HG03520 (cell line): ENCODE data around the gene ATL1.
"Not testable (repeated sequence)": the region's sequence is repeated elsewhere in the genome, so short reads cannot be mapped to it uniquely, and the experiment has no call there.

Experiments
- ATAC-seq: cut with Tn5 transposase; IDR thresholded peaks from one replicate; pipeline ENCODE4 v1.9.1; 2021; ENCODE audit warnings: mild to moderate bottlenecking, moderate library complexity; ENCODE audit not compliant: unreplicated experiment

ATL1 gene

DNA sequence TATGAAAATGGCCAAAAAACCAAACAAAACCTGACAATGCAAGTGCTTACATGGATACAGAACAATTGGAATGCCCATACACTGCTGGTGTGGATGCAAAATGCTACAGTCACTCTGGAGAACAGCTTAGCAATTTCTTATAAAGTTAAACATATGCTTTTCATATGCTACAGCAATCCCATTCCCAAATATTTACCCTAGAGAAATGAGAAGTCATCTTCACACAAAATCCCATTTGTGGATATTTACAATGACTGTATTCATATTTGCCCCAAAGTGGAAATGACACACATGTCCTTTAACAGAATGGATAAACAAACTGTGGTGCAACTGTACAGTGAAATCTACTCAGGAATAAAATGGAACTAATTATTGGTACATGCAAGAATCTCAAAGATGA is 87.8 kb downstream of the ATL1 start:
- no peak for ATAC-seq

DNA sequence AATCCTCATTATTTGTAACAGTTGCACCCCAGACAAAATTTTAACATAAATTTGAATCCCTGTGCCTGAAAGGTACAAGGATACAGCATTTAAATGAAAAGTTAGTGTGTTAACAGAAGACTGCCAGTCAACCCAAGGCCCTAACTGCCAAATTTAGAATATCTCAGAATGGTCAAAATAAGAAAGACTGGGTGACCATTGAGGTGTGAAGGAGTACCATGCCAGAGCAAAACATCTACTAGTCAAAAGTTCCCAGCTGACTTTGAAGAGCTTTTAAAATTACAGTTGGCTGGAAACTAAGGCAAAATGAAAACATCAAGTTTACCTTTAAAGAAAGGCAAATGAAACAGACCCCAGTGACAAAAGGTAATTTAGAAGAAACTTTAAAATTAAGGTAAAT is 89.7 kb downstream of the ATL1 start:
- no peak for ATAC-seq

DNA sequence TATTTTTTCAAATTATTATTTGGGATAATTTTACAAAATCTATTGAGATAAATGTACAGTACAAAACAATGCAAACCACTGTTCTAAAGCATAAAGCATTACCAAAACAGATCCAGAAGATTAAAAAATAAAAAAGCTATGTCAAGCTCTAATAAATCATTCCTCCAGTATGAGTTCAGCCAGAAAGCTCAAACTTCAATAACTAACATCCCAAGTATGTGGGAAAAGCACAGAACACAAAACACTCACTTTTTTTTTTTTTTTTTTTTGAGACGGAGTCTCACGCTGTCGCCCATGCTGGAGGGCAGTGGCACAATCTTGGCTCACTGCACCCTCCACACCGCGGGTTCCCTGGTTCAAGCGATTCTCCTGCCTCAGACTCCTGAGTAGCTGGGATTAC is 96.8 kb downstream of the ATL1 start:
- no peak for ATAC-seq

DNA sequence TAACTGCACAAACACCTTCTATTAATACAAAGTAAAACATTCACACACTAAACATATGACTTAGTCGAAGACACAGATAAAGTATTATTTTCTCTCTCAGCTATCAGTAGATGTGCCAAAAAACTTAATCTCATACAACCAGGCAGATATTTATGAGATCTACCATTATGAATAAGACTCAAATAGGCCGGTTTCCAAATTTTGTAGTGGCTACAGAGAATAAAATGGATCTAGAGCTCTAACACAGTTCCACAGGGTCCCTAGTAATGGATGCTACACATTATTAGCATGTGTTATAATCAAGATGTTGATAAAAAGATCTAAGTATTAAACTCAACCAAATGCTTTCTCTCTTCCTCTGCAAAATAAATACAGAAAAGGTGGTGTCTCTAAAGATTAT is 97.8 kb downstream of the ATL1 start:
- ATAC-seq, result no peak

DNA sequence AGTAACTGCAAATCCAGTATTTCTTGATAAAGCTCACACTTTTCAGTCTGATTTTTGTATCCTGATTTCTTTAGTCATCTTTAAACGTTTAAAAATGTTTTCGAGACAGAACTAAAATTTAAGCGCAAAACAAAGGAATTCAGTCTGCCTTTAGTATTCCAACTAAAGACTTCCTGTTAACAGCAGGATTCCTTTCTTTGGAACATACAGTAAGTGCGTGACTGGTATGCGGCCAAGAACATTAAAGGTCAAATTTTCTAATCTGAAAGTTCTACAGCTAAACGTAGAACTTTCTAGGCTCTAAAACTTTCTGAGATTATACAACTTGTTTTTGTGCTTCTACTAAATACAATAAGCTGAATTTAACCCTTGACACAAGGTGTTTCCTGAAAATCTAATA is 98.3 kb downstream of the ATL1 start:
- no peak for ATAC-seq

DNA sequence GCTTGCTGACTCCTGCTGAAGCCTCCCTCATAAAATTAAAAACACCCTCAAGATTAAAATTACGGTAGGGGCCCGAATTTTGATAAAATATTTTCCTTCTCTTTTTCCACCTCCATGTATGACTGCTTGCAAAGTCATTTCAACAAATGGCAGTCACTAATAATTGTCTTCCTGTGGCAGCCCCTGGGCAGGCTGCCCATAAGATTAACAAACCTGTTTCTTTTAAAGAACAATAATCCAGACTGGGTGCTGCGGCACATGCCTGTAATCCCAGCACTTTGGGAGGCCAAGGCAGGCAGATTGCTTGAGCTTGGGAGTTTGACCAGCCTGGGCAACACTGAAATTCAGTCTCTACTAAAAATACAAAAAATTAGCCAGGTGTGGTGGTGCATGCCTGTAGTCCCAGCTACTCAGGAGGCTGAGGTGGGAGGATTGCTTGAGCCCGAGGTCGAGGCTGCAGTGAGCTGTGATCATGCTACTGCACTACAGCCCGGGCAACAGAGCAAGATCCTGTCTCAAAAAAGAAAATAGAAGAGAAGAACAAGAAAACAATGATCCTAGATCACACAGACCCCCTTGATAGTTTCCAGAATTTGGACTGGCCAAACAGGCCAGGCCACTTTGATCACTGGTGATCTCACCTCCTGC is 99.5 kb downstream of the ATL1 start:
- no peak for ATAC-seq

DNA sequence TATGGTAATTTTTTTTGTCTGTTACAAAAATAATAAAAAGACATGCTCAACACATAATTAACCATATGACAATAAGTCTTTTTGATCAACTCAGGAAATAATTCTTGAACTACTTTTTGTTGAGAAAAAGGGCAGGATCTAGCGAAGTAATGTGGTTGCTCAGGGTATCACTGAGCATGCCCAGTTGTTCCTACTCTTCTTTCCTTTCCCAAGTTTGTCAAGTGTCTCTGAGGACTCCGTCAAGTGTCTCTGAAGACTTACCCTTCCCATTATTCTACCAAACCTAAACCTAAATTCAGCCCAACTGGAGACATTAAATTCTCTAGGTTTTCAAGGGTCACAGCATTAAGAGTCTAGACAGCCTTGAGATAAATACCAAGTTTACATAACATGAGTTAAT is 104.6 kb downstream of the ATL1 start:
- ATAC-seq, result not testable (repeated sequence)

DNA sequence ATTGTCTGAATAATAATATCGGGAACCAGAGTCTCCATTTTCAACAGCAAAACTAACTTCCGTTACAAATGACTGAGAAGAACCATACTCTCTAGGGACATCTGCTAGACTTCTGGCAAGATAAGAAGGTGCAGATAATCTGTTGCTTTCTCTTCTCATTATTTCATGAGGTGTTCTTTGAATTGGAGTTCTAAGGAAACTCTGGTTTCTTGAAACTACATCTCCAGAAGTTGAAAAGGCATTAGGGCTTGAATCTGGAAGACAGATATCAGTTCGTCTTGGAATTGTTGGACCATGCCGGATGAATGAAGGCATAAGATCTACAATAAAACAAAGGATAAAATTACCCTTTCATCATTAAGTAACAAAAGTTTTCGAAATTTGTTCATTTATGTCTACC is 105.4 kb downstream of the ATL1 start:
- not testable (repeated sequence) for ATAC-seq

DNA sequence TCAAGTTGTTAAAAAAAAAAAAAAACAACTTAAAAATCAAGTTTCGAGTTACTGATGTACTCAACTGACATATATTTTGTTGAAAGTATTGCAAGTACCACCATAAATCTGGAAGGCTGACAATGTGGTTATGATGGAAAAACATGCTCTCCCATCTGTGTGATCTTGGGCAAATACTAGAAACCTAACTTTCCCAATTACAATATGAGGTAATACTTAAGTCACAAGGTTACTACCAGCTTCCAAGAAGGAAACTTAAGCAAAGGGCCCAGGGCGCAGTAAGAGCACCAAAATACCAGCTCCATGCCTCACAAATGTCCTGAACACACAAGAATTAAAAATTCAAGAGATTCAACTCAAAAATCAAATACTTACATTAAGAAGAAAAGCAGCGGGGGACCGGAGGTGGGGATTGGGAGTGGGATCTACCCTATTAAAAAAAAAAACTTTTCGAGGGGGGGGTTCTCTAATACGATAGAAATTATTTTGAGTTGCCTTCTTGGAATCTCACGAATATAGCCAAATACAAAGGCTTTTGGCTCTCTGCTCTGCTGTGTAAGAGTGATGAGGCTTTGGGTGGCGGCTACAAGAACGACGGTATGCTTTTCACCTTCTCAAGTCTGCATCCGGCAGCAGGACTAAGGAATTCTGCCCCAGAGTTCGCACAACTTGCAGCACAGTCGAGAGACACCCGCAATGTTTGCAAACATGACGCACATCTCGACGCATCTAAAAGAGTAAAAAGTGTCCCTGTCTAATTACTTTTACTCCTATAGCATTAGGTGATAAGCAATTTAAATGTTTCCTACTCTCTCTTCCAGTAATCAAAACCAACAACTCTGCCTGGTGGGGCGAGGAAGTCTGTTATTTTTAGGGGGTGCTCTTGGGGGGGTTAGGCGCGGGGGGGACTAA is 107.1 kb downstream of the ATL1 start:
- ATAC-seq, result no peak

DNA sequence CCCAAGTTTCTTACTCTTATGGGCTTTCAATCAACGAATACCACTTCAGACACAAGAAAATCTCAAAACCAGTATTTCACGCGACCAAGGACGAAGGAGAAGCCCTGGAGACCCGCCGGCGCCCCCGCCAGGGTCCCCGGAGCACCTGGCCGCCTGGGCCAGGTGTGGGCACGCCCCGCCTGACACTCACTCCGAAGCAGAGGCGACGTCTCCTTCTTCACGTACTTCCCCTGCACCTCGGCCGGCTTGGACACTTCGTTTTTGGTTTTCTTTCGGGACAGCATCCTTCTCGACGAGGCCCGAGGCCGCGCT is 107.7 kb downstream of the ATL1 start:
- peak; percentile 36 for ATAC-seq

DNA sequence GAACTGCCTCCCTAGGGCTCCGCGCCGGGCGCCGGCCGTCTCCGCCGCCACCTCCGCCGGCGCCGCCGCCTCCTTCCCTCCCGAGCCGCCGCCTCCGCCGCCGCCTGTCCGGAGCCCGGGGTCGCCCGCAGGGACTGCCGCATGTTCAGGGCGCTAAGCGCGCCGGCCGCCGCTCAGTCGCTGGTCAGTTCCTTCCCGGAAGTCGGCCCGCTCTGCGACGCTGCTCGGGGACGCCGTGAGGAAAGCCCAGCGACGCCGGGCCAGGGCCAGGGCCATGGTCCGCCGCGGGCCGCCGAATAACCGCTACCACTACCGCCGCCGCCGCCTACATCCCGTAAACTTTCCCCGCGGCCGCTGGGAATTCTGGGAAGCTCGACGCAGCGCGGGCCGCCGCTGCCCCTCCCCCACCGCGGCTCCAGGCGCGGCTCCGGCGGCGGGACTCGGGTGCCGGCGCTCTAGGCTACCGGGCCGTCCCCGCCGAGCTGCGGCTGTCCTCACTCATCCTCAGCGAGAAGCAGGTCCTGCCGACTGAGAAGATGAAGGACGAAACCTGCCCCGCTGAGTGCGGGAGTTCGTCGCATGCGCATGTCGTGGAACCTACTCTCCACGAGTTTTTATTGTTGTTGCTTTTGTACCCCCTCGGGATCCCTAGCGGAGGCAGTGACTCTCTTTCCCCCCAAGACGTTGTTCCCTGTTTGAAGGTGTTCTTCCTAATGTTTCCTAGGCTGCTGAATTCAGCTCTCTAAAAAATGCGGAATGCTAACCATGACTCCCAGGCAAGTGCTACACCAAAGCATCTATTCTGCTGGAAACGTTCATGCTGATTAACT is 108.3 kb downstream of the ATL1 start, which contains the start of gene SAV1:
Gene SAV1 (minus strand): TSS at position 311 of the 830 bp plus-strand sequence. CDS start 339 bp downstream, outside the sequence.
- peak; percentile 52 for ATAC-seq

DNA sequence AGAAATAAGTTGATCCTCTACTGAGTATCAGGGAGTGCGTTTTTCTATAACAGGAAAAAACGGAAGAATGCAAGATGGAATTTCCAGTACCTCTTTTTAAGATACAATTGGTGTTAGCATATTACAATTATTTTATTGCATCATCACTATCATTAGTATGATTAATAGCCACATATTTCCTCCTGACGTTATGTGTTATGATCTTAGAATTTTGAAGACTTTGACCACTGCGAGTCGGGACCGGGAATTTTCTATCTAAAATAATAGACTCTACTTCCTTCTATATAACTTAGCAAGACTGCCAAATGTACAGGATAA is 108.8 kb downstream of the ATL1 start:
- no peak for ATAC-seq

DNA sequence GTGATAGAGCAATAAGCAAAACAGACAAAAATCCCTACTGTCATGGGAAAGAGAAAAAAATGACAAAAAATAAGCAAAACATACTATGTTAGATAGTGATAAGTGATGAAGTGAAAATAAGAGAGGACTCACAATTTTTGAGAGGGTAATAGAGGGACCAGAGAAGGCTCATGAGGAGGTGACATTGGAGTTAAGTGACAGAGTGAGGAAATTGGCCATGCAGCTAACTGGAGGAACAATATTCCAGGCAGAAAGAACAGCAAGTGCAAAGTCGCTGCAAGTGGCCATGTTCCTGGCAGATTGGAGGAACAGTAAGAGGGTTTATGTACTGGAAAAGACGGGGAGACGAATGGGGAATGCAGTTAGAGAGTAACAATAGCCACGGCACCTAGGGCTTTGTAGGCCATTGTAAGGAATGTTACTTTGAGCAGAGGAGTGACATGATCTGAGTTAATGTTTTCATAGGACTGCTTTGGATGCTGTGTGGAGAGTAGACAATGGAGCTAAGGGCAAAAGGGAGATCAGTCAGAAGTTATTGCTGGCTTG is 109.6 kb downstream of the ATL1 start:
- ATAC-seq, result no peak

DNA sequence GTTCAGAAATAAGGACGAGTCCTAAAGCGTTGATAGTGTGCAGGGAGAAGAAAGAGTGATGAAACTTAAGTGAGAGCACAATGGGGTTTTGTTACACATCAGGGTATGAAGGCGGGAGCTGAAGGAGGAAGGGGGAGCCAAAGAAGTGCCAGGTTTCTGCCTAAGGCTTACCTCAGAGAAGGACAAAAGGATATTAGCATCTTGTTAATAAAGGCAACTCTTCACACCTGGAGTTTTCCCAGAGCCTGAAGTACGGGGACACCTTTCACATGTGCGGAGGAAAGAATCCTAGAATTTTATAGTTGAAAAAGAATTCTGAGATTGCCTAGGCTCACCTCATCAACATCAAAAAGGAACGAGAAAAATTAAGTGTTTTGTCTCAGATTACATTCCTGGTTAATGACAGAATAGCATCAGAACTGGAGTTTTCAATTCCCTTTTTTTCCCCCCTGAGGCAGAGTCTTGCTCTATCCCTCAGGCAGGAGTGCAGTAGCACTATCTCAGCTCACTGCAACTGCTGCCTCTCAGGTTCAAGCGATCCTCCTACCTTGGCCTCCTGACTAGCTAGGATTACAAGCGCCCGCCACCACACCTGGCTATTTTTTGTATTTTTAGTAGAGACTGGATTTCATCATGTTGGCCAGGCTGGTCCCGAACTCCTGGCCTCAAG is 110.4 kb downstream of the ATL1 start:
- ATAC-seq, result no peak

DNA sequence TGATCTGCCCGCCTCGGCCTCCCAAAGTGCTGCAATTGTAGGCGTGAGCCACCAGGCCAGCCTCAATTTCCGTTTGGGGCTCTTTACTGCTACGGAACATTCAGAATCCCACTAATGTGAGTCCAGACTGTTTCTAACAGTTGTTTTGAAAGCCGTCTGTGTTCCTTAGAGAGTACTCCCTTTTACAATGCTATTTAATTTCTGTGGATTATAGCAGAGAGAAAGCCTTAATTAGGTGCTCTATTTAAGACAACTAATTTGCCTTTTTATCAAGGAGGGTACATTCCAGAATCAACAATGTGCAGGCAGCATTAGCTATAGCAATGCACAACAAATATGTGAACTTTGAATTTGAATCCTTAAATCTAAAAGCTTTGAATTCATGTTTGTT is 110.9 kb downstream of the ATL1 start:
- no peak for ATAC-seq

DNA sequence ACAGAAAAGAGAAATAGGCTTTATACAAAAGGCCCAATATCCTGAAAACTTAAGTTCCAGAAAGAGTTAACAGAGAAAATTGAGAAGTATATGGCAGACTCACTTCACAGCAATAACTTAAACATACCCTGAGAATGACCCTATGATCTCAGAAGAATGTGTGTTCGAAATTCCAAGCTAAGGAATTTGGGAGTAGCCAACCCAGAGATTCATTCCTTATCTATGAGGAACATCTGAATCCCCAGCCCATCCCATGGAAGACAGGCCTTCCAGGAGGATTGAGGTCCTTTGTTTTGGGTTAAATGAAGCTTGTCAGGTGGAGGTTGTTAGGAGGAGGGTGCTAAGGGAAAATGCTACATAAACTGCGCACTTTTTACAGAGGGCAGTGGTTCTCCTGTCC is 115.7 kb downstream of the ATL1 start:
- no peak for ATAC-seq

DNA sequence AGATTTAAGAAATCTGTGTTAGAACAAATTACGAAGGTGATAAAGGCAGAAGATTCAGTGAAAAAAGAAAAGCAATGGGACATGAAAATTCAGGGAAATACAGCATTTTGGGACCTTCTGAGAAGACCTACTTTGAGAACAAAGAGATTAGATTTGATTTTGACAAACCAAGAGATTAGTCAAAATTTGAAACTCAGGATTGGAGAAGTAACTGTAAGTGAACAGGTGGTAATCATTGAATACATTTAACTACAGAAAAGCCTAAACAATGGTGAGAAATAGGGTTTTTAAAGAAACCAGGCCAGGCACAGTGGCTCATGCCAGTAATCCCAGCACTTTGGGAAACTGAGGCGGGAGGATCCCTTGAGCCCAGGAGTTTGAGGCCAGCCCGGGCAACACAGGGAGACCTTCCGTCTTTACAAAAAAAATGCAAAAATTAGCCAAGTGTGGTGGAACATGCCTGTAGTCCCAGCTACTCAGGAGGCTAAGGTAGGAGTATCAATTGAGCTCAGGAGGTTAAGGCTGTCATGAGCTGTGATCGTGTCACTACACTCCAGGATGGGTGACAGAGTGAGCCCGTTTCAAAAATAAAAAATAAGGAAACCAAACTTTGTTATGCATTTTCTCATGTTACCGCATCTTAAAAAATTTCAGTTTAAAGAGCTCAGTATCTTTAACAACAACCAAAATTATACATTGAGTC is 117.0 kb downstream of the ATL1 start:
- no peak for ATAC-seq

DNA sequence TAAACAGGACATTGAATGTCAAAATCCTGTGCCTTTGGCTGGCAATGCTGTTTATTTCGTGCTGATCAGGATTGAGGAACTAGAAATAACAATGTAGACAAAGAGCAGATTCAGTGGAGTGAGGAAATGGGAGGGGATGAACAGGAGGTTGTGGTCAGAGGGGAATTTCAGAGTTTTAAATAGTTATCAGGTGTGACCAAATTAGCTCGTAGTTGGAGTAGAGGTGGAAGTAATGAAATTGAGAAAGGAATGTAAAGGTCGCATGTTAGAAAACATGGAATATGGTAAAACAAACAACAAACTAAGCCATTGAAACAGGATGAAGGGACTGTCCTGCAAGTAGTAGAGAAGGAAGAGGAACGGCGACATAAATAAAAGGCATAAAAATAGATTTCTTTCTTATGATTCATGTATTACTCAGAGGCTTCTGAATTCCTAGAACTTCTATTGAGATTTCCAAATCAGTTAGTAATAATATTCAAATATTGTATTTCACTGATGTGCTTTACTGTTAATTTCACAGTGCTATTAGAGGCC is 117.7 kb downstream of the ATL1 start:
- ATAC-seq, result no peak

DNA sequence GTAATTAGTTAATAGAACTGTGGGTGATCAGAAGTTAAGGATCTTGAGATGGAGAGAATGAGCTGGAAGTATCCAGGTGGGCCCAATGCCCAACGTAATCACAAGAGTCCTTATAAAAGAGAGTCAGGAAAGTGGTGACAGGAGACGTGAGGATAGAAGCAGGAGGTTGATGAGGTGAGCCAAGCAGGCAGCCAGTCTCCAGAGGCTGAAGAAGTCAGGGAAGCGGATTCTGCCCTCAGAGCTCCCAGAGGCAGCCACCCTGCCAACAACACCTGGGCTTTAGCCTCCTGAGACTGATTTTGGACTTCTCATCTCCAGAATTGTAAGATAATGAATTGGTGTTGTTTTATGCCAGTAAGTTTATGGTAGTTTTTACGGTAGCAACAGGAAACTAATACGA is 118.2 kb downstream of the ATL1 start:
- no peak for ATAC-seq

DNA sequence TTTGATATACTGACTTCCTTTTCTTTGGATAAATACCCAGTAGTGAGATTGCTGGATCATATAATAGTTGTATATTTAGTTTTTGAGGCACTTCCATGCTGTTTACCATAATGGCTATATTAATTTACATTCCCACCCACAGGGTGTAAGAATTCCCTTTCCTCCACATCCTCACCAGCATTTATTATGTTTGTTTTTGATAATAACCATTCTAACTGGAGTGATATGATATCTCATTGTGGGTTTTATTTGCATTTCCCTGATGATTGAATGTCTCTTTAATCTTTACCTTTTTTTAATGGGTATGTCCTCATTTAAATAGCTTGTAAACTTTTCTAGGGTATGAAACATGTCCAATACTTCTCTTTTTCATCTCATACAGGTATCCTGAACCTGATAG is 119.7 kb downstream of the ATL1 start:
- ATAC-seq, result no peak
